Immature natural killer cell (primary cell): ENCODE data around the gene TUBE1. TPM values are rescaled to one million over a fixed set of nuclear protein-coding genes. Genes with fewer than 3 reads are reported as not detected.

Experiments
- DNase-seq, 3 donors: peaks; one replicate each; pipeline ENCODE4 v3.0.0; 2022; ENCODE audit warnings: mixed read lengths in 1 of 3
- H3K27ac Mint-ChIP-seq, 6 donors: one replicate each; pipeline ENCODE4 v1.8.0; 2020; ENCODE audit warnings: mixed read lengths in 6 of 6, mild to moderate bottlenecking in 5 of 6, inconsistent platforms in 4 of 6, moderate library complexity in 3 of 6
- H3K27me3 Mint-ChIP-seq, 3 donors: one replicate each; pipeline ENCODE4 v1.8.0; 2020 to 2021; ENCODE audit warnings: low read depth in 3 of 3, mild to moderate bottlenecking in 3 of 3, mixed read lengths in 3 of 3, moderate library complexity in 3 of 3, inconsistent platforms in 1 of 3
- H3K36me3 Mint-ChIP-seq, 3 donors: one replicate each; pipeline ENCODE4 v1.8.0; 2020; ENCODE audit warnings: mixed read lengths in 3 of 3, inconsistent platforms in 2 of 3, mild to moderate bottlenecking in 2 of 3
- H3K4me1 Mint-ChIP-seq, 2 donors: one replicate each; pipeline ENCODE4 v1.8.0; 2020; ENCODE audit warnings: inconsistent platforms in 2 of 2, mild to moderate bottlenecking in 2 of 2, mixed read lengths in 2 of 2, moderate library complexity in 1 of 2
- H3K4me3 Mint-ChIP-seq, 5 donors: one replicate each; pipeline ENCODE4 v1.8.0; 2020; ENCODE audit warnings: mild to moderate bottlenecking in 5 of 5, mixed read lengths in 5 of 5, inconsistent platforms in 3 of 5, moderate library complexity in 3 of 5
- H3K9me3 Mint-ChIP-seq, 6 donors: one replicate each; pipeline ENCODE4 v1.8.0; 2020; ENCODE audit warnings: mild to moderate bottlenecking in 6 of 6, mixed read lengths in 6 of 6, inconsistent platforms in 4 of 6, moderate library complexity in 3 of 6
- polyA plus RNA-seq, 3 donors: library from polyadenylated mRNA; unstranded; fragments of 300-500 nt; fragmentation: Illumina TruSeq; gene quantifications; one replicate each; pipeline ENCODE4 v1.2.3, GENCODE V29; 2021

The TUBE1 gene
- polyA plus RNA-seq, 3 donors from 2014 or later, result 2.5 to 7.4 (median 5.5) TPM

- peaks cover 0 to 3% (median 0%) of the 10 kb centered on the region in 3 donors for H3K27me3 Mint-ChIP-seq
- no peak overlapping the region for H3K27ac Mint-ChIP-seq
- H3K36me3 Mint-ChIP-seq, result no peaks in the 10 kb centered on the region
- no peak for DNase-seq
- H3K4me1 Mint-ChIP-seq, result peaks cover 7 to 18% of the 10 kb centered on the region in 2 donors
- H3K9me3 Mint-ChIP-seq, result no peaks in the 10 kb centered on the region
- H3K4me3 Mint-ChIP-seq, result no peak overlapping the region
Measured at GRCh38 chr6:112037783-112038216, 49.5 kb downstream of the TUBE1 start.

GRCh38 chr6:112036088-112036637, 51.1 kb downstream of the TUBE1 start:
- Mint-ChIP-seq H3K27me3 (peaks cover 0 to 3% (median 0%) of the 10 kb centered on the region in 3 donors), H3K4me1 (peaks cover 0 to 8% of the 10 kb centered on the region in 2 donors), H3K36me3 (no peaks in the 10 kb centered on the region), H3K4me3 (no peak overlapping the region), H3K9me3 (no peaks in the 10 kb centered on the region), H3K27ac (no peak overlapping the region)
- DNase-seq, result no peak

GRCh38 chr6:112034616-112034995, 52.7 kb downstream of the TUBE1 start:
- Mint-ChIP-seq H3K4me3 (no peak overlapping the region), H3K9me3 (no peaks in the 10 kb centered on the region), H3K27ac (no peak overlapping the region), H3K36me3 (no peaks in the 10 kb centered on the region), H3K27me3 (peaks cover 0 to 4% (median 0%) of the 10 kb centered on the region in 3 donors), H3K4me1 (peaks cover 2 to 19% of the 10 kb centered on the region in 2 donors)
- DNase-seq, result no peak

GRCh38 chr6:112033791-112034615, 53.3 kb downstream of the TUBE1 start:
- no peaks in the 10 kb centered on the region for H3K9me3 Mint-ChIP-seq
- DNase-seq, result no peak
- no peak overlapping the region for H3K27ac Mint-ChIP-seq
- no peak overlapping the region for H3K4me3 Mint-ChIP-seq
- H3K4me1 Mint-ChIP-seq, result peaks cover 8 to 25% of the 10 kb centered on the region in 2 donors
- H3K27me3 Mint-ChIP-seq, result peaks cover 0 to 2% (median 0%) of the 10 kb centered on the region in 3 donors
- H3K36me3 Mint-ChIP-seq, result no peaks in the 10 kb centered on the region

GRCh38 chr6:112032728-112033127, 54.6 kb downstream of the TUBE1 start:
- Mint-ChIP-seq H3K36me3 (no peaks in the 10 kb centered on the region), H3K27me3 (peaks cover 0 to 2% (median 0%) of the 10 kb centered on the region in 3 donors), H3K4me3 (no peak overlapping the region), H3K4me1 (peaks cover 21 to 38% of the 10 kb centered on the region in 2 donors), H3K9me3 (no peaks in the 10 kb centered on the region), H3K27ac (no peak overlapping the region)
- no peak for DNase-seq

GRCh38 chr6:112031960-112032359, 55.3 kb downstream of the TUBE1 start:
- Mint-ChIP-seq H3K4me1 (peaks cover 28 to 46% of the 10 kb centered on the region in 2 donors), H3K9me3 (no peaks in the 10 kb centered on the region), H3K27me3 (peaks cover 0 to 2% (median 2%) of the 10 kb centered on the region in 3 donors), H3K27ac (no peak overlapping the region), H3K4me3 (no peak overlapping the region), H3K36me3 (no peaks in the 10 kb centered on the region)
- DNase-seq, result no peak

GRCh38 chr6:112030961-112031660, 56.2 kb downstream of the TUBE1 start:
- peaks cover 0 to 2% (median 0%) of the 10 kb centered on the region in 6 donors for H3K9me3 Mint-ChIP-seq
- no peaks in the 10 kb centered on the region for H3K36me3 Mint-ChIP-seq
- no peak overlapping the region for H3K4me3 Mint-ChIP-seq
- peaks cover 37 to 54% of the 10 kb centered on the region in 2 donors for H3K4me1 Mint-ChIP-seq
- peaks cover 0 to 4% (median 2%) of the 10 kb centered on the region in 3 donors for H3K27me3 Mint-ChIP-seq
- H3K27ac Mint-ChIP-seq, result peak overlapping the region in 1 of 6 donors; percentile 47
- no peak for DNase-seq

GRCh38 chr6:112030206-112030960, 56.9 kb downstream of the TUBE1 start:
- H3K27me3 Mint-ChIP-seq, result peaks cover 0 to 4% (median 2%) of the 10 kb centered on the region in 3 donors
- peak overlapping the region in 2 of 6 donors; percentile 47 to 60 for H3K27ac Mint-ChIP-seq
- no peak for DNase-seq
- H3K36me3 Mint-ChIP-seq, result no peaks in the 10 kb centered on the region
- peaks cover 37 to 49% of the 10 kb centered on the region in 2 donors for H3K4me1 Mint-ChIP-seq
- peaks cover 0 to 2% (median 0%) of the 10 kb centered on the region in 6 donors for H3K9me3 Mint-ChIP-seq
- no peak overlapping the region for H3K4me3 Mint-ChIP-seq

- Mint-ChIP-seq H3K4me1 (peaks cover 37 to 47% of the 10 kb centered on the region in 2 donors), H3K36me3 (peaks cover 0 to 5% (median 0%) of the 10 kb centered on the region in 3 donors), H3K27ac (peak overlapping the region; percentile 64 to 83 (median 76)), H3K27me3 (peaks cover 0 to 4% (median 2%) of the 10 kb centered on the region in 3 donors), H3K4me3 (peak overlapping the region; percentile 53 to 75 (median 64)), H3K9me3 (peaks cover 0 to 2% (median 0%) of the 10 kb centered on the region in 6 donors)
- DNase-seq, result peak; percentile 45 to 55 (median 46)
Measured at GRCh38 chr6:112029045-112029822, 58.0 kb downstream of the TUBE1 start.

- H3K4me1 Mint-ChIP-seq, result peaks cover 37 to 47% of the 10 kb centered on the region in 2 donors
- H3K9me3 Mint-ChIP-seq, result peaks cover 0 to 10% (median 1%) of the 10 kb centered on the region in 6 donors
- peak overlapping the region; percentile 59 to 93 (median 81) for H3K27ac Mint-ChIP-seq
- peak overlapping the region; percentile 57 to 77 (median 66) for H3K4me3 Mint-ChIP-seq
- peaks cover 0 to 12% (median 4%) of the 10 kb centered on the region in 3 donors for H3K36me3 Mint-ChIP-seq
- peaks cover 0 to 4% (median 2%) of the 10 kb centered on the region in 3 donors for H3K27me3 Mint-ChIP-seq
- peak; percentile 67 to 73 (median 69) for DNase-seq
Measured at GRCh38 chr6:112027942-112028674, 59.2 kb downstream of the TUBE1 start.

- Mint-ChIP-seq H3K4me1 (peaks cover 37 to 47% of the 10 kb centered on the region in 2 donors), H3K27me3 (peaks cover 0 to 4% (median 2%) of the 10 kb centered on the region in 3 donors), H3K9me3 (peaks cover 0 to 10% (median 1%) of the 10 kb centered on the region in 6 donors), H3K27ac (peak overlapping the region; percentile 75 to 93 (median 86)), H3K36me3 (peaks cover 0 to 12% (median 4%) of the 10 kb centered on the region in 3 donors), H3K4me3 (peak overlapping the region in 1 of 5 donors; percentile 11)
- DNase-seq, result no peak
Measured at GRCh38 chr6:112026933-112027332, 60.3 kb downstream of the TUBE1 start.

GRCh38 chr6:112024464-112024863, 62.8 kb downstream of the TUBE1 start:
- Mint-ChIP-seq H3K4me1 (peaks cover 34% of the 10 kb centered on the region in 2 donors), H3K36me3 (peaks cover 0 to 12% (median 4%) of the 10 kb centered on the region in 3 donors), H3K9me3 (peaks cover 0 to 10% (median 1%) of the 10 kb centered on the region in 6 donors), H3K27ac (no peak overlapping the region), H3K27me3 (peaks cover 0 to 2% (median 2%) of the 10 kb centered on the region in 3 donors), H3K4me3 (no peak overlapping the region)
- DNase-seq, result no peak
